NCI-H1436 (cell line): ENCODE measurements around the gene E2F8.

Experiments used
- DNase-seq: peaks from one replicate; lab custom pipeline; 2025; lab: John Stamatoyannopoulos, UW

E2F8 gene

GRCh38 chr11:19187114-19187832 lies 53.5 kb downstream of the E2F8 start:
- DNase-seq, result no peak

- DNase-seq, result no peak
Observed at GRCh38 chr11:19185516-19186052, 55.2 kb downstream of the E2F8 start.

- no peak for DNase-seq
Observed at GRCh38 chr11:19185036-19185435, 55.7 kb downstream of the E2F8 start.

GRCh38 chr11:19183646-19184045 lies 57.1 kb downstream of the E2F8 start:
- DNase-seq, result no peak

GRCh38 chr11:19181531-19182261 lies 59.0 kb downstream of the E2F8 start:
- no peak for DNase-seq

GRCh38 chr11:19176629-19177186 lies 64.0 kb downstream of the E2F8 start:
- no peak for DNase-seq
